Naive B cell (primary cell): ENCODE results near the gene ANKRD23. TPM values are rescaled to one million over a fixed set of nuclear protein-coding genes. Genes with fewer than 3 reads are reported as not detected.
"Not testable (repeated sequence)": the region's sequence is repeated elsewhere in the genome, so short reads cannot be mapped to it uniquely, and the experiment has no call there.

ENCODE experiments used
- ATAC-seq, 2 donors: fragments of 150-1000 bp; cut with Tn5 transposase; 2 replicates each; pipeline ENCODE4 v1.10.0; 2021; ENCODE audit warnings: low read depth in 2 of 2, mild to moderate bottlenecking in 2 of 2, moderate library complexity in 2 of 2
- DNase-seq: peaks from one replicate; pipeline ENCODE4 v3.0.0; 2022
- H3K27ac Mint-ChIP-seq, 6 donors: one replicate each; pipeline ENCODE4 v1.8.0; 2020 to 2022; ENCODE audit warnings: mild to moderate bottlenecking in 6 of 6, mixed read lengths in 6 of 6, moderate library complexity in 5 of 6, inconsistent platforms in 2 of 6
- H3K27me3 Mint-ChIP-seq, 3 donors: one replicate each; pipeline ENCODE4 v1.8.0; 2021 to 2022; ENCODE audit warnings: mixed read lengths in 3 of 3, mild to moderate bottlenecking in 1 of 3
- H3K36me3 Mint-ChIP-seq, 2 donors: one replicate each; pipeline ENCODE4 v1.8.0; 2020 to 2022; ENCODE audit warnings: mixed read lengths in 2 of 2, inconsistent platforms in 1 of 2, mild to moderate bottlenecking in 1 of 2
- H3K4me1 Mint-ChIP-seq, 3 donors: one replicate each; pipeline ENCODE4 v1.8.0; 2020 to 2022; ENCODE audit warnings: mixed read lengths in 3 of 3, inconsistent platforms in 1 of 3, mild to moderate bottlenecking in 1 of 3, moderate library complexity in 1 of 3
- H3K4me3 Mint-ChIP-seq, 8 donors: one replicate each; pipeline ENCODE4 v1.8.0; 2020 to 2022; ENCODE audit warnings: mild to moderate bottlenecking in 8 of 8, mixed read lengths in 8 of 8, moderate library complexity in 8 of 8, inconsistent platforms in 2 of 8
- H3K9me3 Mint-ChIP-seq, 7 donors: one replicate each; pipeline ENCODE4 v1.8.0; 2020 to 2022; ENCODE audit warnings: mixed read lengths in 7 of 7, mild to moderate bottlenecking in 5 of 7, inconsistent platforms in 2 of 7, moderate library complexity in 1 of 7
- polyA plus RNA-seq, 6 donors: library from polyadenylated mRNA; unstranded; fragments of 300-500 nt; fragmentation: Illumina TruSeq; gene quantifications; one replicate each; pipeline ENCODE4 v1.2.3, GENCODE V29; 2021; ENCODE audit warnings: low read depth in 6 of 6

Gene ANKRD23
- polyA plus RNA-seq, 6 donors from 2014 or later, result 0.44 to 1.4 (median 1.1) TPM; not detected in 2

GRCh38 chr2:96864343-96865091, 20.7 kb upstream of the ANKRD23 start:
- Mint-ChIP-seq H3K27me3 (peaks cover 14 to 50% (median 27%) of the 10 kb centered on the region in 3 donors), H3K4me1 (peaks cover 7 to 21% (median 17%) of the 10 kb centered on the region in 3 donors)
- DNase-seq, result no peak

GRCh38 chr2:96863575-96864342, 19.9 kb upstream of the ANKRD23 start:
- no peak for DNase-seq
- peaks cover 7 to 28% (median 19%) of the 10 kb centered on the region in 3 donors for H3K4me1 Mint-ChIP-seq

More at GRCh38 chr2:96864343-96865091, 20.7 kb upstream of the ANKRD23 start:
- no peak overlapping the region for H3K27ac Mint-ChIP-seq
- H3K36me3 Mint-ChIP-seq, result no peaks in the 10 kb centered on the region
- no peak overlapping the region for H3K4me3 Mint-ChIP-seq
- ATAC-seq, result no peak
- no peaks in the 10 kb centered on the region for H3K9me3 Mint-ChIP-seq

GRCh38 chr2:96863056-96863455, 19.2 kb upstream of the ANKRD23 start:
- Mint-ChIP-seq H3K27me3 (peaks cover 12 to 46% (median 26%) of the 10 kb centered on the region in 3 donors), H3K4me1 (peaks cover 4 to 28% (median 17%) of the 10 kb centered on the region in 3 donors), H3K27ac (peak overlapping the region in 1 of 6 donors; percentile 44), H3K4me3 (peak overlapping the region in 1 of 8 donors; percentile 37)
- H3K36me3 Mint-ChIP-seq, H3K9me3 Mint-ChIP-seq, DNase-seq, ATAC-seq: not testable (repeated sequence)

More at GRCh38 chr2:96863575-96864342, 19.9 kb upstream of the ANKRD23 start:
- Mint-ChIP-seq H3K27ac (peak overlapping the region in 2 of 6 donors; percentile 44 to 80), H3K9me3 (no peaks in the 10 kb centered on the region), H3K36me3 (no peaks in the 10 kb centered on the region), H3K27me3 (peaks cover 14 to 50% (median 27%) of the 10 kb centered on the region in 3 donors), H3K4me3 (no peak overlapping the region)
- no peak for ATAC-seq

GRCh38 chr2:96861074-96861473, 17.3 kb upstream of the ANKRD23 start:
- H3K27me3 Mint-ChIP-seq, result peaks cover 6 to 26% (median 9%) of the 10 kb centered on the region in 3 donors
- ATAC-seq (no peak), DNase-seq (no peak)
- no peaks in the 10 kb centered on the region for H3K9me3 Mint-ChIP-seq
- H3K27ac Mint-ChIP-seq, result no peak overlapping the region
- peak overlapping the region in 1 of 8 donors; percentile 24 for H3K4me3 Mint-ChIP-seq
- peaks cover 11 to 28% (median 16%) of the 10 kb centered on the region in 3 donors for H3K4me1 Mint-ChIP-seq
- H3K36me3 Mint-ChIP-seq, result no peaks in the 10 kb centered on the region

GRCh38 chr2:96860065-96861029, 16.5 kb upstream of the ANKRD23 start:
- peaks cover 11 to 28% (median 21%) of the 10 kb centered on the region in 3 donors for H3K4me1 Mint-ChIP-seq
- no peak for DNase-seq

GRCh38 chr2:96859681-96860064, 15.9 kb upstream of the ANKRD23 start:
- ATAC-seq, result no peak
- DNase-seq, result no peak
- peaks cover 0 to 12% (median 6%) of the 10 kb centered on the region in 3 donors for H3K27me3 Mint-ChIP-seq
- peak overlapping the region in 2 of 6 donors; percentile 72 to 90 for H3K27ac Mint-ChIP-seq
- H3K36me3 Mint-ChIP-seq, result no peaks in the 10 kb centered on the region
- peak overlapping the region in 6 of 8 donors; percentile 87 to 94 (median 89) for H3K4me3 Mint-ChIP-seq
- no peaks in the 10 kb centered on the region for H3K9me3 Mint-ChIP-seq
- peaks cover 15 to 28% (median 25%) of the 10 kb centered on the region in 3 donors for H3K4me1 Mint-ChIP-seq

More at GRCh38 chr2:96860065-96861029, 16.5 kb upstream of the ANKRD23 start:
- Mint-ChIP-seq H3K27me3 (peaks cover 2 to 19% (median 6%) of the 10 kb centered on the region in 3 donors), H3K9me3 (no peaks in the 10 kb centered on the region), H3K4me3 (peak overlapping the region in 1 of 8 donors; percentile 90), H3K36me3 (no peaks in the 10 kb centered on the region), H3K27ac (peak overlapping the region in 1 of 6 donors; percentile 39)
- ATAC-seq, result no peak

GRCh38 chr2:96859099-96859649, 15.4 kb upstream of the ANKRD23 start:
- peaks cover 15 to 28% (median 28%) of the 10 kb centered on the region in 3 donors for H3K4me1 Mint-ChIP-seq
- no peaks in the 10 kb centered on the region for H3K9me3 Mint-ChIP-seq
- no peaks in the 10 kb centered on the region for H3K36me3 Mint-ChIP-seq
- peak overlapping the region in 3 of 6 donors; percentile 72 to 90 (median 87) for H3K27ac Mint-ChIP-seq
- ATAC-seq (no peak), DNase-seq (no peak)
- H3K27me3 Mint-ChIP-seq, result peaks cover 0 to 9% (median 6%) of the 10 kb centered on the region in 3 donors
- peak overlapping the region; percentile 84 to 94 (median 89) for H3K4me3 Mint-ChIP-seq

- DNase-seq (peak; percentile 99), ATAC-seq (peak; percentile 90)
- Mint-ChIP-seq H3K36me3 (peaks cover 0 to 6% of the 10 kb centered on the region in 2 donors), H3K4me1 (peaks cover 15 to 28% (median 28%) of the 10 kb centered on the region in 3 donors), H3K27me3 (peaks cover 0 to 4% (median 0%) of the 10 kb centered on the region in 3 donors), H3K27ac (peak within 1 kb of the TSS; percentile 51 to 90 (median 84)), H3K9me3 (no peaks in the 10 kb centered on the region), H3K4me3 (peak within 1 kb of the TSS; percentile 84 to 94 (median 90))
Observed at GRCh38 chr2:96857667-96858372, 14.0 kb upstream of the ANKRD23 start, which contains the start of gene ANKRD39. Gene ANKRD39, minus strand, starts transcription at chr2:96858016. Its CDS starts 29 bp downstream, at chr2:96857987.

GRCh38 chr2:96856776-96857666, 13.2 kb upstream of the ANKRD23 start:
- H3K4me1 Mint-ChIP-seq, result peaks cover 15 to 29% (median 28%) of the 10 kb centered on the region in 3 donors
- no peak for ATAC-seq
- peaks cover 0 to 4% (median 0%) of the 10 kb centered on the region in 3 donors for H3K27me3 Mint-ChIP-seq
- peaks cover 0 to 11% of the 10 kb centered on the region in 2 donors for H3K36me3 Mint-ChIP-seq
- DNase-seq, result no peak
- H3K27ac Mint-ChIP-seq, result peak overlapping the region; percentile 37 to 90 (median 84)
- H3K9me3 Mint-ChIP-seq, result no peaks in the 10 kb centered on the region
- peak overlapping the region; percentile 84 to 94 (median 90) for H3K4me3 Mint-ChIP-seq

GRCh38 chr2:96853321-96853720, 9.5 kb upstream of the ANKRD23 start:
- Mint-ChIP-seq H3K27me3 (no peaks in the 10 kb centered on the region), H3K9me3 (no peaks in the 10 kb centered on the region), H3K4me3 (no peak overlapping the region), H3K27ac (no peak overlapping the region), H3K4me1 (peaks cover 15 to 26% (median 18%) of the 10 kb centered on the region in 3 donors), H3K36me3 (peaks cover 0 to 11% of the 10 kb centered on the region in 2 donors)
- no peak for DNase-seq
- no peak for ATAC-seq

GRCh38 chr2:96852667-96853066, 8.8 kb upstream of the ANKRD23 start:
- Mint-ChIP-seq H3K27ac (no peak overlapping the region), H3K4me1 (peaks cover 15 to 26% (median 15%) of the 10 kb centered on the region in 3 donors), H3K36me3 (peaks cover 0 to 11% of the 10 kb centered on the region in 2 donors), H3K9me3 (no peaks in the 10 kb centered on the region), H3K27me3 (no peaks in the 10 kb centered on the region), H3K4me3 (peak overlapping the region in 1 of 8 donors; percentile 17)
- ATAC-seq (no peak), DNase-seq (no peak)
